Left lung (tissue), 10 donors: Measurements from ENCODE around the gene ADH7. TPM values are rescaled to one million over a fixed set of nuclear protein-coding genes. Genes with fewer than 3 reads are reported as not detected.
A peak's percentile ranks its signal among the peaks of the same experiment; 100 is the strongest.

Source experiments
- ATAC-seq: fragments of 200-7000 bp; cut with Tn5 transposase; one replicate; pipeline ENCODE4 v1.9.1; 2020; ENCODE audit warnings: moderate library complexity
- DNase-seq, 4 donors: peaks; one replicate each; pipeline ENCODE4 v3.0.0-alpha.2; 2013 to 2020
- H3K27ac ChIP-seq, 2 donors: fragments of 200-600 bp; sonication (generic) in 1 of 2; one replicate each; pipeline versions ENCODE4 v1.5.0 to v1.8.0; 2020 to 2021
- H3K27me3 ChIP-seq, 2 donors: fragments of 200-600 bp; sonication (generic) in 1 of 2; one replicate each; pipeline versions ENCODE4 v1.5.0 to v1.8.0; 2020 to 2021
- H3K36me3 ChIP-seq, 2 donors: fragments of 200-600 bp; sonication (generic) in 1 of 2; one replicate each; pipeline versions ENCODE4 v1.5.0 to v1.8.0; 2020 to 2021
- H3K4me1 ChIP-seq, 2 donors: fragments of 200-600 bp; one replicate each; pipeline ENCODE4 v1.8.0; 2021
- H3K4me3 ChIP-seq, 2 donors: fragments of 200-600 bp; sonication (generic) in 1 of 2; one replicate each; pipeline versions ENCODE4 v1.5.0 to v1.8.0; 2020 to 2021; ENCODE audit warnings: mild to moderate bottlenecking in 1 of 2
- H3K9me3 ChIP-seq, 2 donors: fragments of 200-600 bp; sonication (generic) in 1 of 2; one replicate each; pipeline versions ENCODE4 v1.5.0 to v1.8.0; 2020 to 2021
- intact Hi-C, 2 donors: fragments of 100-400 bp; cut with DNase I; formaldehyde crosslinking; loops; one replicate each; pipeline versions ENCODE4 v1.11.2 to v1.14.2; 2022
- polyA plus RNA-seq, 6 donors: library from polyadenylated mRNA; unstranded; fragments of 120-200 nt; gene quantifications; one replicate each; pipeline ENCODE4 v1.2.1, GENCODE V29; 2013; ENCODE audit not compliant: insufficient read length in 6 of 6
- total RNA-seq, 2 donors: library from RNA; stranded (reverse); fragmentation: NEBNext Ultra II Directional; extraction: Animal tissue kit (Norgen Biotek cat#: 25700); gene quantifications; one replicate each; pipeline ENCODE4 v1.2.1, GENCODE V29; 2021
- TF ChIP-seq, protein P1 (sequence below), 2 donors: fragments of 200-600 bp; sonication (generic) in 1 of 2; IDR thresholded peaks; one replicate each; pipeline versions ENCODE4 v1.5.0 to v1.8.0; 2021; ENCODE audit warnings: antibody characterized with exemption in 2 of 2
- donor health status: DM: no; HTN: yes; CAD: no.
- donor health status: DM: no; HTN: no; CAD: no.

Gene ADH7
- total and polyA plus RNA-seq, 8 donors, result 0.07 to 1.4 (median 0.13) TPM; not detected in 5

DNA sequence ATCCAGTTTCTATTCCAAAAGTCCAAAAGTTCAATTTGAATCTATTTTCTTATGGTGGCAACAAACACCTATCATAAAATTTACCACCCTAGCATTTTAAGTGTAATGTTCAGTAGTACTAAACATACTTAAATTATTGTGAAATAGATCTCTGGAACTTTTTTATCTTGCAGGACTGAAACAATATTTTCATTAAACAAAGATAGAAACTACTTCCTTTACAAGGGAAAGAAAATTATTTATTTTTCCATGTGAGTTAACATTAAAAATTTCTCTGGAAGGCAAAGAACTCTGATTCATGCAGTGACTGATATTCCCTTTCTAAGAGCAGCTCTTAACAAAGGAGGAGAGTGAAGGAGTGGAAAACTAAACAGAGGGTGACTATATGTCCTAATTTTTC lies 40.2 kb downstream of the ADH7 start:
- Histone ChIP-seq H3K27me3 (no peaks in the 10 kb centered on the region), H3K36me3 (no peaks in the 10 kb centered on the region), H3K9me3 (peaks cover 0 to 17% of the 10 kb centered on the region in 2 donors), H3K4me3 (no peak overlapping the region), H3K27ac (peak overlapping the region; percentile 33 to 80), H3K4me1 (peaks cover 0 to 8% of the 10 kb centered on the region in 2 donors)
- TF ChIP-seq, protein P1, sequence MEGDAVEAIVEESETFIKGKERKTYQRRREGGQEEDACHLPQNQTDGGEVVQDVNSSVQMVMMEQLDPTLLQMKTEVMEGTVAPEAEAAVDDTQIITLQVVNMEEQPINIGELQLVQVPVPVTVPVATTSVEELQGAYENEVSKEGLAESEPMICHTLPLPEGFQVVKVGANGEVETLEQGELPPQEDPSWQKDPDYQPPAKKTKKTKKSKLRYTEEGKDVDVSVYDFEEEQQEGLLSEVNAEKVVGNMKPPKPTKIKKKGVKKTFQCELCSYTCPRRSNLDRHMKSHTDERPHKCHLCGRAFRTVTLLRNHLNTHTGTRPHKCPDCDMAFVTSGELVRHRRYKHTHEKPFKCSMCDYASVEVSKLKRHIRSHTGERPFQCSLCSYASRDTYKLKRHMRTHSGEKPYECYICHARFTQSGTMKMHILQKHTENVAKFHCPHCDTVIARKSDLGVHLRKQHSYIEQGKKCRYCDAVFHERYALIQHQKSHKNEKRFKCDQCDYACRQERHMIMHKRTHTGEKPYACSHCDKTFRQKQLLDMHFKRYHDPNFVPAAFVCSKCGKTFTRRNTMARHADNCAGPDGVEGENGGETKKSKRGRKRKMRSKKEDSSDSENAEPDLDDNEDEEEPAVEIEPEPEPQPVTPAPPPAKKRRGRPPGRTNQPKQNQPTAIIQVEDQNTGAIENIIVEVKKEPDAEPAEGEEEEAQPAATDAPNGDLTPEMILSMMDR (IDR thresholded peaks at IDR 0.05), result no peak
- no peak for DNase-seq
- peak; percentile 87 for ATAC-seq
- intact Hi-C loops, result no loop called here

DNA sequence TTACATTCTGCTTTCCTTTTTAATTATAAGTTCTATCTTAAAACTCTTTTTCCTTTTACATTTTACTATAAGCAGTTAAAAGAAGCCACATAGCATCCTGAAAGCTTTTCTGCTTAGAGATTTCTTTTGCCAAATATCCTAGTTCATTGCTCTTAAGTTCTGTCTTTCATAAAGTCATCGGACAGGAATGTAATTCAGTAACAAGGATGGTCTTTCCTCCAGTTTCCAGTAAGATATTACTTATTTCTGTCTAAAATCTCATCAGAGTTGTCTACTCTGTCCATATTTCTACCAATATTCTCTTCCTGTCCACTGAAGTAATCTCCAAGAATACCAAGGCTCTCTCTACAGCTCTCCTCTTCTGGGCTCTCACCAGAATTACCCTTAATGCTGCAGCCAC lies 45.1 kb downstream of the ADH7 start:
- Histone ChIP-seq H3K27me3 (no peaks in the 10 kb centered on the region), H3K4me3 (no peak overlapping the region), H3K4me1 (no peaks in the 10 kb centered on the region), H3K27ac (peak overlapping the region in 1 of 2 donors; percentile 24), H3K36me3 (no peaks in the 10 kb centered on the region), H3K9me3 (peaks cover 0 to 19% of the 10 kb centered on the region in 2 donors)
- intact Hi-C loops, result no loop called here
- ATAC-seq, result peak; percentile 34
- DNase-seq, result no peak
- TF ChIP-seq, protein P1 (IDR thresholded peaks at IDR 0.05), result no peak

GRCh38 chr4:99389606-99390005 lies 45.5 kb downstream of the ADH7 start:
- Histone ChIP-seq H3K36me3 (no peaks in the 10 kb centered on the region), H3K4me1 (no peaks in the 10 kb centered on the region), H3K27me3 (no peaks in the 10 kb centered on the region), H3K4me3 (no peak overlapping the region), H3K9me3 (peaks cover 0 to 19% of the 10 kb centered on the region in 2 donors), H3K27ac (peak overlapping the region in 1 of 2 donors; percentile 24)
- ATAC-seq (no peak), DNase-seq (no peak)
- TF ChIP-seq, protein P1 (IDR thresholded peaks at IDR 0.05), result no peak
- intact Hi-C loops, result no loop called here

- Histone ChIP-seq H3K4me3 (no peak overlapping the region), H3K36me3 (no peaks in the 10 kb centered on the region), H3K4me1 (no peaks in the 10 kb centered on the region), H3K27ac (peak overlapping the region; percentile 19 to 67), H3K9me3 (peaks cover 0 to 4% of the 10 kb centered on the region in 2 donors), H3K27me3 (no peaks in the 10 kb centered on the region)
- TF ChIP-seq, protein P1 (IDR thresholded peaks at IDR 0.05), result no peak
- peak in 2 of 4 donors; percentile 76 to 83 for DNase-seq
- intact Hi-C loops, result no loop called here
- peak; percentile 69 for ATAC-seq
Observed at GRCh38 chr4:99383833-99384392, 51.2 kb downstream of the ADH7 start.

GRCh38 chr4:99383399-99383798 lies 51.7 kb downstream of the ADH7 start:
- intact Hi-C loops, result no loop called here
- no peak for DNase-seq
- H3K9me3 ChIP-seq, result peaks cover 0 to 5% of the 10 kb centered on the region in 2 donors
- H3K4me3 ChIP-seq, result no peak overlapping the region
- H3K27me3 ChIP-seq, result no peaks in the 10 kb centered on the region
- TF ChIP-seq, protein P1 (IDR thresholded peaks at IDR 0.05), result no peak
- H3K36me3 ChIP-seq, result no peaks in the 10 kb centered on the region
- H3K27ac ChIP-seq, result peak overlapping the region; percentile 35 to 67
- H3K4me1 ChIP-seq, result no peaks in the 10 kb centered on the region
- ATAC-seq, result no peak
